ENCODE measurements around the gene CDH12.
"Not testable (repeated sequence)": the region's sequence is repeated elsewhere in the genome, so short reads cannot be mapped to it uniquely, and the experiment has no call there.

Gene CDH12

GRCh38 chr5:22344000-22344399 is 509.1 kb downstream of the CDH12 start:
- peaks cover 9% of the 10 kb centered on the region for H3K9me3 Mint-ChIP-seq
- no peaks in the 10 kb centered on the region for H3K4me1 Mint-ChIP-seq (ENCODE audit: low read depth)
- H3K4me3 Mint-ChIP-seq = no peak overlapping the region
- no peaks in the 10 kb centered on the region for H3K36me3 Mint-ChIP-seq (ENCODE audit: low read depth)
- H3K27me3 Mint-ChIP-seq (ENCODE audit: low read depth) = no peaks in the 10 kb centered on the region
- H3K27ac Mint-ChIP-seq = no peak overlapping the region

- Mint-ChIP-seq H3K36me3 (ENCODE audit: low read depth) (no peaks in the 10 kb centered on the region), H3K9me3 (peaks cover 20% of the 10 kb centered on the region), H3K4me3 (no peak overlapping the region), H3K27me3 (ENCODE audit: low read depth) (no peaks in the 10 kb centered on the region), H3K4me1 (ENCODE audit: low read depth) (no peaks in the 10 kb centered on the region), H3K27ac (no peak overlapping the region)
Measured at GRCh38 chr5:22341406-22341805, 511.7 kb downstream of the CDH12 start.

- peaks cover 55% of the 10 kb centered on the region for H3K9me3 Mint-ChIP-seq
- not testable (repeated sequence) for H3K36me3 Mint-ChIP-seq (ENCODE audit: low read depth); H3K4me3 Mint-ChIP-seq; H3K27ac Mint-ChIP-seq; H3K27me3 Mint-ChIP-seq (ENCODE audit: low read depth); H3K4me1 Mint-ChIP-seq (ENCODE audit: low read depth)
Measured at GRCh38 chr5:22332949-22333348, 520.2 kb downstream of the CDH12 start.

- Mint-ChIP-seq H3K9me3 (peaks cover 35% of the 10 kb centered on the region), H3K4me1 (ENCODE audit: low read depth) (no peaks in the 10 kb centered on the region), H3K36me3 (ENCODE audit: low read depth) (no peaks in the 10 kb centered on the region), H3K4me3 (no peak overlapping the region), H3K27ac (no peak overlapping the region), H3K27me3 (ENCODE audit: low read depth) (no peaks in the 10 kb centered on the region)
Measured at GRCh38 chr5:22329683-22330082, 523.5 kb downstream of the CDH12 start.

- Mint-ChIP-seq H3K36me3 (ENCODE audit: low read depth) (no peaks in the 10 kb centered on the region), H3K27me3 (ENCODE audit: low read depth) (no peaks in the 10 kb centered on the region), H3K9me3 (peaks cover 14% of the 10 kb centered on the region), H3K4me1 (ENCODE audit: low read depth) (no peaks in the 10 kb centered on the region), H3K27ac (no peak overlapping the region), H3K4me3 (no peak overlapping the region)
Measured at GRCh38 chr5:22319798-22320197, 533.3 kb downstream of the CDH12 start.

- Mint-ChIP-seq H3K27me3 (ENCODE audit: low read depth) (no peaks in the 10 kb centered on the region), H3K27ac (no peak overlapping the region), H3K36me3 (ENCODE audit: low read depth) (no peaks in the 10 kb centered on the region), H3K9me3 (peaks cover 28% of the 10 kb centered on the region), H3K4me3 (no peak overlapping the region), H3K4me1 (ENCODE audit: low read depth) (no peaks in the 10 kb centered on the region)
Measured at GRCh38 chr5:22316294-22316693, 536.9 kb downstream of the CDH12 start.

GRCh38 chr5:22315052-22315451 is 538.1 kb downstream of the CDH12 start:
- H3K9me3 Mint-ChIP-seq = peaks cover 23% of the 10 kb centered on the region
- not testable (repeated sequence) for H3K27ac Mint-ChIP-seq; H3K4me1 Mint-ChIP-seq (ENCODE audit: low read depth); H3K36me3 Mint-ChIP-seq (ENCODE audit: low read depth); H3K27me3 Mint-ChIP-seq (ENCODE audit: low read depth); H3K4me3 Mint-ChIP-seq

- H3K36me3 Mint-ChIP-seq (ENCODE audit: low read depth) = no peaks in the 10 kb centered on the region
- no peaks in the 10 kb centered on the region for H3K4me1 Mint-ChIP-seq (ENCODE audit: low read depth)
- H3K9me3 Mint-ChIP-seq = peaks cover 20% of the 10 kb centered on the region
Measured at GRCh38 chr5:22314548-22314947, 538.6 kb downstream of the CDH12 start.

GRCh38 chr5:22306011-22306410 is 547.1 kb downstream of the CDH12 start:
- H3K27ac Mint-ChIP-seq = no peak overlapping the region

More at GRCh38 chr5:22314548-22314947, 538.6 kb downstream of the CDH12 start:
- Mint-ChIP-seq H3K27ac (no peak overlapping the region), H3K27me3 (ENCODE audit: low read depth) (no peaks in the 10 kb centered on the region), H3K4me3 (no peak overlapping the region)

GRCh38 chr5:22295832-22296231 is 557.3 kb downstream of the CDH12 start:
- no peaks in the 10 kb centered on the region for H3K4me1 Mint-ChIP-seq (ENCODE audit: low read depth)
- H3K36me3 Mint-ChIP-seq (ENCODE audit: low read depth) = no peaks in the 10 kb centered on the region
- no peak overlapping the region for H3K4me3 Mint-ChIP-seq
- H3K27ac Mint-ChIP-seq = no peak overlapping the region
- peaks cover 17% of the 10 kb centered on the region for H3K9me3 Mint-ChIP-seq
- no peaks in the 10 kb centered on the region for H3K27me3 Mint-ChIP-seq (ENCODE audit: low read depth)

More at GRCh38 chr5:22306011-22306410, 547.1 kb downstream of the CDH12 start:
- no peaks in the 10 kb centered on the region for H3K9me3 Mint-ChIP-seq
- H3K27me3 Mint-ChIP-seq (ENCODE audit: low read depth) = no peaks in the 10 kb centered on the region
- no peaks in the 10 kb centered on the region for H3K36me3 Mint-ChIP-seq (ENCODE audit: low read depth)
- H3K4me3 Mint-ChIP-seq = no peak overlapping the region
- H3K4me1 Mint-ChIP-seq (ENCODE audit: low read depth) = no peaks in the 10 kb centered on the region

- Mint-ChIP-seq H3K9me3 (peaks cover 29% of the 10 kb centered on the region), H3K27me3 (ENCODE audit: low read depth) (no peaks in the 10 kb centered on the region), H3K36me3 (ENCODE audit: low read depth) (no peaks in the 10 kb centered on the region), H3K4me1 (ENCODE audit: low read depth) (no peaks in the 10 kb centered on the region), H3K4me3 (no peak overlapping the region), H3K27ac (no peak overlapping the region)
Measured at GRCh38 chr5:22293147-22293546, 560.0 kb downstream of the CDH12 start.

- Mint-ChIP-seq H3K36me3 (ENCODE audit: low read depth) (no peaks in the 10 kb centered on the region), H3K4me1 (ENCODE audit: low read depth) (no peaks in the 10 kb centered on the region), H3K9me3 (peaks cover 20% of the 10 kb centered on the region), H3K4me3 (no peak overlapping the region), H3K27ac (no peak overlapping the region), H3K27me3 (ENCODE audit: low read depth) (no peaks in the 10 kb centered on the region)
Measured at GRCh38 chr5:22278164-22278563, 575.0 kb downstream of the CDH12 start.

- H3K4me3 Mint-ChIP-seq = no peak overlapping the region
Measured at GRCh38 chr5:22277006-22277405, 576.1 kb downstream of the CDH12 start.

GRCh38 chr5:22265855-22266254 is 587.3 kb downstream of the CDH12 start:
- not testable (repeated sequence) for H3K9me3 Mint-ChIP-seq, H3K4me3 Mint-ChIP-seq

More at GRCh38 chr5:22277006-22277405, 576.1 kb downstream of the CDH12 start:
- H3K27ac Mint-ChIP-seq = no peak overlapping the region
- H3K4me1 Mint-ChIP-seq (ENCODE audit: low read depth) = no peaks in the 10 kb centered on the region
- no peaks in the 10 kb centered on the region for H3K27me3 Mint-ChIP-seq (ENCODE audit: low read depth)
- peaks cover 20% of the 10 kb centered on the region for H3K9me3 Mint-ChIP-seq
- H3K36me3 Mint-ChIP-seq (ENCODE audit: low read depth) = no peaks in the 10 kb centered on the region

GRCh38 chr5:22258139-22258538 is 595.0 kb downstream of the CDH12 start:
- H3K27me3 Mint-ChIP-seq (ENCODE audit: low read depth) = no peaks in the 10 kb centered on the region
- H3K4me1 Mint-ChIP-seq (ENCODE audit: low read depth) = no peaks in the 10 kb centered on the region
- H3K36me3 Mint-ChIP-seq (ENCODE audit: low read depth) = no peaks in the 10 kb centered on the region
- H3K4me3 Mint-ChIP-seq = no peak overlapping the region
- H3K9me3 Mint-ChIP-seq = peaks cover 5% of the 10 kb centered on the region
- H3K27ac Mint-ChIP-seq = no peak overlapping the region

More at GRCh38 chr5:22265855-22266254, 587.3 kb downstream of the CDH12 start:
- not testable (repeated sequence) for H3K27me3 Mint-ChIP-seq (ENCODE audit: low read depth); H3K36me3 Mint-ChIP-seq (ENCODE audit: low read depth); H3K27ac Mint-ChIP-seq; H3K4me1 Mint-ChIP-seq (ENCODE audit: low read depth)

GRCh38 chr5:22250528-22250927 is 602.6 kb downstream of the CDH12 start:
- H3K9me3 Mint-ChIP-seq = peaks cover 12% of the 10 kb centered on the region
- H3K4me3 Mint-ChIP-seq = no peak overlapping the region
- no peak overlapping the region for H3K27ac Mint-ChIP-seq
- no peaks in the 10 kb centered on the region for H3K4me1 Mint-ChIP-seq (ENCODE audit: low read depth)
- H3K27me3 Mint-ChIP-seq (ENCODE audit: low read depth) = no peaks in the 10 kb centered on the region
- no peaks in the 10 kb centered on the region for H3K36me3 Mint-ChIP-seq (ENCODE audit: low read depth)

All from T-helper 1 cell treated with Interleukin-12 subunit alpha and Interleukin-12 subunit beta and Interleukin-4 antibody, amounts not matched to agents 30 μg/mL and 1 μg/mL, for 36 hours (primary cell).